HG02642 (cell line): ENCODE measurements around the gene SIX5.

Experiments used
- ATAC-seq: cut with Tn5 transposase; IDR thresholded peaks from one replicate; pipeline ENCODE4 v1.9.1; 2021; ENCODE audit warnings: mild to moderate bottlenecking; ENCODE audit not compliant: unreplicated experiment, poor library complexity

Gene SIX5

DNA sequence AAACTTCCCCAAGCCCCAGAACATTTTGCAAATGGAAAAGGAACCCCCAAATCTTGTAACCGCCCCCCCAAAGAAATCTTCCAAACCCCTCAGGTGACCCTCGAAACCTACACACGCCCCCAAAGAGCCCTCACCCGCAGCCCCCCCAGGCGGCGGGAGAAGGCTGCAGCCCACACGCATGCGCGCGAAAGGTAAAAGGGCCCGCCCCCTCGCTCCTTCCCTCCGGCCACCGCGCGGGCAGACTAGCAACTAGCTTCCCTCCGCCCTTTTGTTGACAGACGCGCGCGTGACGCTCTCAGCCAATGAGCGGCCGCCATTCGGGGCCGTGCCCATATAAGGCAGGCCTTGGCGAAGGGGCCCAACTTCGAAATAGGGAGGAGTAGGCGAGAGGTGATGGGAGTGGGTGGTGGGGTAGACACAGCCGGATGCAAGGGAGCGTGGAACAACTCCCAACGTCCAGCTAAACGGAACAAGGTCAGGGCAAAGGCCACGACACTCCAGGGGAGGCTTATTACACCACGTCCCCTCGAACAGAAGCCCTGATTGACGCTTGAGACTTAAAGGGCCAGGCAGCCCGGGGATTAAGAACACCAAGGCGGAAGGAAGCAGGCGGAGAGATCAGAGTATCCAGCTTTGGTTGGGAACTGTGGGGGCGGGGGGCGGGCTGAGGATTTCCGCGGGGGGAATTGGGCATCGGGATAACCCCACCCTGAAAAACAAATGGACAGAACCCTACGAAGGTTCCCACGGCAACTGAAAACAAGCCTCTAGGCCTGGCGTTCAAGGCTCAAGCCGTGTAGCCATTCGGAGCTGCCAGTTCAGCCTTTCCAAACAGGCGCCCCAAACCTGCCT lies 51.7 kb downstream of the SIX5 start:
- peak; percentile 94 for ATAC-seq

DNA sequence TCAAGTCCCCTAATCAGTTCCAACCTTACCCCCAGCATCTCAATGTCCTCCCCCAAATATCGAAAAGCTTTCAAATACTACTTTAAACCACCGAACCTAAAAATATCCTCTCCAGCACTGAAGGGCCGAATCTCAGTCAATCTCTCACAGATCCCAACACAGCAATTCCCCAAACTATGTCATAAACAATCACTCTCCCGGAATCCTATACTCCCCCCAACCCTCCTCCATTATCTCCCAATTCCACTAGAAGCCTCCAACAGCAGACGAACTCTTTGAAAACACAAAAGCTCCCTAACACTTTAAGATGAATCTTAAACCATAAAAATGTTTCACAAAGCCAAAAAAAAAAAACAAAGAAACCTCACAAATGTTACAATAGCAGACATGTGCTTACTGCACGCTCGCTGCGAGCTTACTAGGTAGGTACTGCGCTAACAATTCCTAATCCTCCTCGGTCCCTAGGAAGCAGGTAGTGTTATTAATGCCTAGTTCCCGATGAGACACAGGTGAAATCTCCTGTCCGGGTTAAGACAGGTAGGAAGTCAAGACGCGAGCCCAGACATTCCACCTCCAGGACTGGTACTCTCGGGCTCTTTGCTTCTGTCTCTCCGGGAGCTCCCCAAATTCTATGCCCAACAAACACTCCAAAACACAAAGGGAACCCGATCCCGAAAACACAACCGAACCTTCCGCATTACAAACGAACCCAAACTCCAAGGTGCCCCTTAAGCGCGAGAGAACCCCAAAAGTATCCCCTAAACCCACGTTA lies 52.5 kb downstream of the SIX5 start:
- no peak for ATAC-seq

DNA sequence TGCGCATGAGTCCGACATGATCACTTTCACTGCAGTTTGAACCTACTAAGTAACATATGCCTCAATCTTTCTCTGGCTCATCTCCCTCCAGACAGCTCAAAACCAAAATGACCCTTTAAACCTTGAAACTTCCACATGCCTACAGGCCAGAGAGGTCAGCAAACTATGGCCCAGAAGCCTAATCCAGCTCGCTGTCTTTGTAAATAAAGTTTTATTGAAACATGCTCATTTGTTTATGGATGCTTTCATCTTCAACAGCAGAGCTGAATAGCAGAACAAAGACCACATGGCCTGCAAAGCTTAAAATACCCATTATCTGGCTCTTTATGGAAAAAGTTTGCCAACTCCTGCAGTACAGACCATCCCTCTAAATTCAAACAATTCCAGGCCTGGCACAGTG lies 53.9 kb downstream of the SIX5 start:
- ATAC-seq = no peak
